GM19467 (cell line): Measurements from ENCODE around the gene RFLNA.

ENCODE experiments used
- ATAC-seq: cut with Tn5 transposase; IDR thresholded peaks from one replicate; pipeline ENCODE4 v1.9.1; 2021; ENCODE audit warnings: mild to moderate bottlenecking, moderate library complexity; ENCODE audit not compliant: unreplicated experiment

RFLNA gene

DNA sequence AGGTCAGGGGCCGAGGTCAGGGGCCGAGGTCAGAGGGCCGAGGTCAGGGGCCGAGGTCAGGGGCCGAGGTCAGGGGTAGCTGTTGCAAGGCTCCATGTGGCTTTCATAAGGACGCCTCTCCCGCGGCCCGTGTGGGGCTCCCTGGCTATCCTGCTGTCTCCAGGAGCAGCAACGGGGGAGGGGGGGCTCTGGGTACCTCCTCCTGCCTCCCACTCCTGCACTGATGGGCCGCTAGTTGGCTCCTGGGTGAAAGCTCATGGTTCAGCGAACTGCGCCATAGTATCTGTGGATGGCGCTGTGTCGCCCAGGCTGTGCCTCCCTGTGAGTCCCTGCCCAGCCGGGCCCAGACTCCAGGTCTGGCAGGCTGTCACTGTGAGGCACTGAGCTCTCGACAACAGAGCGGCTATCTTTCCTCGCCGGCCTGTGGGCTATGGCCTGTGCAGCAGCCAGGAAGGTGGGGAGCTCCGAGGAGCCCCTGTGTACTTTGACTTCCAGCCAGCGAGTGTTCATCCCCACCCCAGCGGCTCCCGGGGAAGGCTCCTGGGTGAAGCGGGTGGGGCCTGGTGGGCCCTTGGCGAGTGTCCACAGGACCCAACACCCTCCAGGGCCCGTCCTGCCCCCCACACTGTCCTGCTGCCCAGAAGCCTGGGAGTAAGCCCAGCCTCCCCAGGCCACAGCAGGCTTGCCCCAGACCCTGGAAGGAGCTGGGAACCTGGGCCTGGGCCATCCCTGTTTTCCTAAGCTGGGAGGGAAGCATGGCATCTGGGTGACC is 8.1 kb downstream of the RFLNA start:
- ATAC-seq, result no peak

DNA sequence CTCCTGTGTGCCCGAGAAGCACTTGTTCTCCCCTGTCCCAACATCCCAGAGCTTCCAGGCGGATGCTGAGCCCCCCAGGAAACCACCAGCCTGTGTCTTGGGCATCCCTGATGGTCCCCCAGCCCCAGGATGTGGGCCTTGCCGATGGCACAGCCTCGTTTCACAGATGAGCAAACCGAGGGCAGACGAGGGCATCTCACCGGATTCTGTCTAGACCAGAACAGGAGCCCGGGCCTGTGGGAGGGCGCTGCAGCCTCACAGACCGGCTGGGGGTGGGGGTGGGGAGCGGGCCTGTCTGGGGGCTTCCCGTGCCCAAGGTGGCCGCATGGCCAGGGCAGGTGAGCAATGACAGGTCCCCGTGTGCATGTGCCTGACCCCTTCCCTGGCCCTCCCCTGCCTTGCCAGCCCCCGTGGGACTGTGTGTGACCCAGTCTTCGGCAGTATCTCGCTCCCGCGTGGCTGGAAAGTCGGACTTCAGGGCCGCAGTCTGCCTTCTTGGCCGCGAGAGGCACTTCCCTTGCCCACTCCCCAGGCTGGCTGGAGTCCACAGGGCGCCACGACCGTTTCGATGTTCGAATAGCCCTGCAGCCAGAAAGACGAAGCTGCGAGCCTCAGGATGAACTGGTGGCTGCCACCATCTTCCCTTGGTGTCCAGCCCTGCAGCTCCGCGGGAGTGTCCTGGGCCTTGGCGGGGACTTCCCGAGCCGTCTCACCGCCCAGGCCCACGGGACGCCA is 8.9 kb downstream of the RFLNA start:
- ATAC-seq, result no peak

DNA sequence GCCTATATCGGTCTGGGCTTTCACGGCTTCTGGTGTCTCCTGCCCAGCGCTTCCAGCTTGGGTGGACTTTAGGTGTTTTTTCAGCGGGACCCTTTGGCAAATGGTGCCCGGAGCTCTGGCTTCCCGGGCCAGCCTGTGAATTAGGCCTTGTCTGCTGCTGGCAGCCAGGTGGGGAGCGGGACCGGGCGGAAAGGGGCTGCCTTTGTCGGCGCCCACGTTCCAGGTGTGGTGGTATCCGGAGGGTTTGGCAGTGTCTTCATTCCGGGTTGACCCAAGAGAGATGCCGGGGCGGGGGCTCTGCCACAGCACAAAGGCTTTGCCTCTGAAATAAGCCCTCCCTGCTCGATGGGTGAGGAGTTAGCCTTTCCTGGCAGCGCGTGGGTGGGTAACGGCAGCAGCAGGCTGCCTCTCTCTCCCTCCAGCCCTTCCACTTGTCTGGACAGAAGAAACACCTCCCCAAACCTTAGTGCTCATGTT is 9.5 kb downstream of the RFLNA start:
- ATAC-seq, result no peak

DNA sequence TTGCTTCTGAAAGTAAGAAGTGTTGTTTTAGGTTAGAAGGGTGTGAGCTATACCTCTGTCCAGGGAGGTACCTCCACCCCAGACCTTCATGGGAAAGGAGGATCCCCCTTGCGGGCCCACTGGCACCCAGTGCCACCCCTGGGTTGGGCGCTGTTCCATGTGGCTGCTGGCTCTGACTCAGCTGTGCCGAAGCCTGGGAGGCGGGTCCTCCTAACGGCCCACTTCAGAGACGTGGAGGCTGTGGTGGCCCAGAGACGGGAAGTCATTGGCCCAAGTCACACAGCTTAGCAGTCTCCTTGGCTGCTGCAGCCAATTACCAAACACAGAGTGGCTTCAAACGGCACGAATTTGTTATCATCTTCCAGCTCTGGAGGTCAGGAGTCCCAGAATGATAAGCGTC is 10.2 kb downstream of the RFLNA start:
- ATAC-seq, result no peak

DNA sequence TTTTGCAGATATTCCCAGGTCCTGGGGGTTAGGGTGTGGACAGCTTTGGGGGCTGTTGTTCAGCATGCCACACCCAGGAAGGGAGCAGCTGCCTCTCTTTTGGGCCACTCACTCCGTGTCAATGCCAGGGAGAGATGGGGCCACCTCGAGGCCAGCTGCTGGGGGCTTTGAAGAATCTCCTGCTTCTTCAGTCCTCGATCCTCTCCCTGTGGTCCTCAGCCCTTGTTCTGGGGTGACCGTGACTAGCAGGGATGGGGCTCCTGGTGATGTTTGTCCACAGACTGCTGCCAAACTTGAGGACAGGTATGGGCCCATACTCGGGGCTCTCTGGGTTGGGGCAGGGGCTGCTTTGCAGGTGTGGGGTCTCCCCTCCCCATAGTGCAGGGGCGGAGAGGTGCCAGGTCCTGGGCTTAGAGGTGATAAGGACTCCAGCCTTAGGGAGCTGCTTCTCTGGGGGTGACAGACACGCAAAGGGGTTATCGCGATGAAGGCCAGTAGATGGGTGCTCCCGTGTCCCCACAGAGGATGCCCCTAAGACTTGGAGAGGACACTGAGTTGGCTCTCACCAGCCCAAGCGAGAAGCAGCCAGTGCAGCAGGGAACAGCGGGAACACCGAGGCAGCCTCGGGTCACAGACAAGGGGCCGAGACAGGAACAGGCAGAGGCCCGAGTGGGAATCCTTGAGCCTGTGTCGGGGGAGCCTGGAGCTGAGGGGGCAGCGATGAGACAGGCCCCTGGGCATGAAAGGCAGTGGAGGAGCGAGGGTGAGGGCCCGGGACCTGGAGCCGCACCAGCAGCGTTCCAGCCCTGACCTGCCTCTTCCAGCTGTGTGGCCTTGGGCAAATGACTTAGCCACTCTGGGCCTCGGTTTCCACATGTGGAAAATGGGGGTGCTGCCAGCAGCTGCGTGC is 11.1 kb downstream of the RFLNA start:
- ATAC-seq, result no peak

DNA sequence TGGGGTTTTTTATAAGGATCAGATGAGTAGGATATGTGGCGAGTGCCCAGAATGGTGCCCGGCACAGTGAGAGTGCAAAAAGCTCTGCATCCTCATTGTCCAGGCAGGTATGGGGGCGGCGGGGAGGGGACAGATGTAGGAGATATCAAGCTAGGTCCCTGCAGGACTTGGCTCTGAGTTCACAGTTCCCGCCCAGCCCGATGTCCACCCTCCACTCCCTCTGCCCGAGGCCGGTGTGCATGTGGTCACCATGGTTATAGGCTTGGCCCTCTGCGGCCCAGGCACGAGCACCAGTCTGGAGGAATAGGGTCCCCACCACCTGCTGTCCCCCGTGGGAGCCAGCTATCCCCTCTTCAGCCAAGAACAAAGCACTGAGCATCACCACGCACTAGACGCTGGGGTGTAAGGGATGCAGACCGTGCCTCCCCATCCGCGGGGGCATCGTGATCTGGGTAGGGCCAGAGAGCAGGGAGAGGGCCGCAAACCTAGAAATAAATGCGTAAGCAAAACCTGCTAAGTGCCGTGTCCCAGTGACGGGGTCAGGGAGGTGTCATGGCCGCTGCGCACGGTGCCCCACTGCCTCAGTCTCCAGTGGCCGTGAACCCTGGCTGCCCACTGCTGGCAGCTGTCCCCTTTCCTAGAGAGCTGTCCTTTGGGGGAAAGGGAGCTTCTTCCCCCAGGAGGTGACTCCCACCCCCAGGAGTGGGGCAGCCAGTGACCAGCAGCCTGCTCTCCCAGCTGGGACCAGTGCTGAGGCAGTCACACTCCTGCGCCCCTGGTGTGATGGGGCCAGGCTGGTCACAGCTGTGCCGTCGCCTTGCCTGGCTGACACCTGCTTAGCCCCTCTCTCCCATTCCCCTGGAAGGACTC is 12.0 kb downstream of the RFLNA start:
- no peak for ATAC-seq

DNA sequence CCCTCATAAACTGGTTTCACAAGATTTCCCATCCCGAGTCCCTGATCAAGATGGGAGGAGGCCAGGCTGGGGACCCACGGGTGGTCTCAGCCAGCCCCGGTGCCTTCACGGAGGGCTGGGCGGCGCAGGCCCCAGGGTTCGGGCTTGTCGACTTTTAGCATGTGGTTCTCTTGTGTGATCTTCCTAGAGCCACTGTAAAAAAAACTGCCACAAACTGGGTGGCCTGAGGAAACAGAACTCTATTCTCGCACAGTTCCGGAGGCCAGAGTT is 12.6 kb downstream of the RFLNA start:
- ATAC-seq, result no peak

DNA sequence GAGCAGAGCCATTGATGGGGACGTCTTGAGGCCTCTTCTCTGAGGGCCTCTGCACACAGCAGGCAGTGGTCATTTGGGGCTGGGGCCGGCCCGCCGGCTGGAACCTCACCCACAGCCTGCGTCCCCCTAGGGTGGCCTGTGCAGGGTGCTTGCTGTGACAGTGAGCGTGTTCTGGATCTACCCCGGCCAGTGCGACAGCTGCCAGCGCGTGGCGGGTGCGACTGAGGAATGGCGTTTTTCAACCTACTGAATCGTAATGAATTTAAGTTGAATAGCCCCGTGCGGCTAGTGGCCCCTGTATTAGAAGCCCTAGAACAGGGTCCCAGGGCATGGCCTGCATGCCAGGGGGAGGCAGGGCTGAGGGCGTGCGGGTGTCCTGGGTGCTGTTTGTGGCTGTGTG is 13.8 kb downstream of the RFLNA start:
- no peak for ATAC-seq

DNA sequence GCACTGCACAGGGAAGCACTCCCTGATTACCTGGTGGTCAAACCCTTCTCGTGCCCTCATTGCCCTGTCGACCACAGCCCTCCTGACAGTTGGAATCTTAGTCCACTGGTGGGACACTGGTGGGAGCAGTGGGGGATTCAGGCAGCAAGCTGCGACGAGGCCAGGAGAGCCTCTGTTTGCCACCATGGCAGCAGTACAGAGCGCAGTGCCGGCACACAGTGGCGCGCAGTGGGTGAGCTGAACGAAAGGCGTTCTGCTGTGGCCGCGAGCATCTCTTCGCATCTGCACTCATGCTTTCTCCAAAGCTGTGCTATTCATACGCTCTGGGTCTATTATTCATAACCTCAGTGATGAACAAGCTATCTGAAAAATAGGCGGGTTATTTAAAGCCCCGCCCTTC is 14.3 kb downstream of the RFLNA start:
- no peak for ATAC-seq

DNA sequence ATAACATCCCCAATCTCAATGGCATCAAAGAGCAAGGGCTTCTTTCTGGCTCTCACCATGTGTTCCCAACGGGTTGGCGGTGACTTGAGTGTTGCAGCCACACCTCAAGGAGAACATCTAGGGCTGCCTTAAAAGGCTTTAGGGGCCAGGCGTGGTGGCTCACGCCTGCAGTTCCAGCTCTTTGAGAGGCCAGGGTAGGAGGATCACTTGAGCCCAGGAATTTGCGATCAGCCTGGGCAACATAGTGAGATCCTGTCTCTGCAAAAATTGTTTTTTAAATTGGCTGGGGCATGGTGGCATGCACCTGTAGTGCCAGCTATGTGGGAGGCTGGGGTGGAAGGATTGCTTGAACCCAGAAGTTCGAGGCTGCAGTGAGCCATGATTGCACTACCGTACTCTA is 14.9 kb downstream of the RFLNA start:
- ATAC-seq, result no peak

DNA sequence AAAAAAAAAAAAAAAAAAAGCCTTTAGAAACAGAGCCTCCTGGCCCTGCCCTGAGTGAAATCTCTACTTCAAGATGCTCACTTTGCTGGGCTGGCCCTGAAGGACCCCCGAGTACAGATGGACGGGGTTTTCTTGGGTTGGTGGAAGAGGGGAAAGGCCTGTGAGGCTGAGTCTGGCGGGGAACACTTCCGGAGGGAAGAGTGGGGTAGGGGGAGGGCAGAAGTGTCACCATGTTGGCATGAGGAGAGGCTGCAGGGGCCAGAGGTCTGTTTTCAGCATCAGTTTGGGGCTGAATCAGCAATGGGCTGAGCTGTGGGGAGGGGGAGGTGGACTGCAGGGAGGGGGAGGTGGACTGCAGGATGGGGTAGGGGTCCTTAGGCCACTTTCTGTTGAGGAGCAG is 15.3 kb downstream of the RFLNA start:
- ATAC-seq, result no peak

DNA sequence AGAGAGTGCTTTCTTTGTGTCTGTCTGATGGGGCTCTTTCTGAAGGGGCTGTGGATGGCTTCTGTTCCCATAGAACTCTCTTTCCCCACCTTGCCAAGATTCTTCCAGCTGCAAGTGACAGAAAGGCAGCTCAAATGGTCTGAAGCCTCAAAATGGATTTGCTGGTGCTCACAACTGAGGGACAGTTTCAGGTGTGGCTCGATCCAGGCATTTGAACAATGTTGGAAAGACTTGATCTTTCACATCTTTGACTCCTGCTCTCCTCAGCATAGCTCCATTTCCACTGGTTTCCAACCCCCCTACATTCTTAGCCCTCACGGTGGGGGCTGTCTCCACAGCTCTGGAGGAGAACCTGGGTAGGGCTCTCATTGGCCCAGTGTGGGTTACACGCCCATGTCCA is 15.9 kb downstream of the RFLNA start:
- no peak for ATAC-seq

DNA sequence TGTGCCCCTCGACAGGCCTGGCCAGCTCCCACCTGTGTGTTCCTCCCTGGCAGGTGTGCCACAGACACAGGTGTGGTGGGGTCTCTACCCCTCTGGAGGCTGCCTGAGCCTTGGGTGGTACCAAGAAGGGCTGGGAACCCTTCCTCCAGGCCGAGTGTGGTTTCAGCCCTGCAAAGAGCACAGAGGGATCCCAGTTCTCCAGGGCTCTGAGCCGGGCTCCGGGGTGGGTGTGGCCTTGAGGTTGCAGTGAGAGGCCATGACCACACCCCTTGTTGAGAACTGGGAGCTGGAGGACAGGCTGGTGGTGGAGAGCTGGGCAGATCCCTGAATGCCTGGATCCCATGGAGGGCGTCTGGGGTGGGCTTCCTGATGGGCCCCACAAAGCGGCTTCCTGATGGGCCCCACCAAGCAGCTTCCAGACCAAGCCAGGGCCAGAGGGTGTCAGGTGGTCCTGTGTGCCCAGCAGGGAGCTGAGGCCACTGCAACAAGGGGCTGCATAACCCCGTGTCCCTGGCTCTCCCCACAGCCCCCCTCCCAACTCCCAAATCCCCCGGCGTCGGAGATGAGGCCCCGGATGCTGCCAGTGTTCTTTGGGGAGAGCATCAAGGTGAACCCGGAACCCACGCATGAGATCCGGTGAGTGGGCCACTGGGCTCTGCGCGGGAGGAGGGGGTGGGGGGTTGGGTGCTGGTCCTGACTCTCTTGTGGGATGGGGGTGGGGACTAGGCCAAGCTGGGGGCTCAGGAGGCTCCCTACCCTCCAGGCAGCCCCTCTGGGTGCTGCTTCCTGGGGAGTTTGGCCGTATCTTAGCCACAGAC is 16.6 kb downstream of the RFLNA start:
- no peak for ATAC-seq

DNA sequence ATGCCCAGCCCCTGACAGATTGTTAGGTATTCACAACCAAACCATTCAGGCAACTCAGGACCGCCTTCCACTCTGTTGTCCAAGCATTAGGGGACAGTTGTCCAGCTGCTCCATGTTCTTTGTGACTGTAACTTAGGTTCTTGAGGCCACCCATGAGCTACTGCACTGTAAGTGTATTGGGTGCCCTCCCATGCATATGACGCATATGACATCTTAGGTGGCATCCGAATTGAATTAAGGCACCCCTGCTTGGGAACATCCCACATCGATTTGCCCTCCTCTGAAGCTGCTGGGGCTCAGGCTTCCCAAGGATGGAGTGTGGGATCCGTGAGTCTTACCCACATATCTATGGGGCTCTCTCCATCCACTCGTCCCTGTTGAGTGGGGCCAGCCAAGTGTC is 17.7 kb downstream of the RFLNA start:
- ATAC-seq, result no peak

DNA sequence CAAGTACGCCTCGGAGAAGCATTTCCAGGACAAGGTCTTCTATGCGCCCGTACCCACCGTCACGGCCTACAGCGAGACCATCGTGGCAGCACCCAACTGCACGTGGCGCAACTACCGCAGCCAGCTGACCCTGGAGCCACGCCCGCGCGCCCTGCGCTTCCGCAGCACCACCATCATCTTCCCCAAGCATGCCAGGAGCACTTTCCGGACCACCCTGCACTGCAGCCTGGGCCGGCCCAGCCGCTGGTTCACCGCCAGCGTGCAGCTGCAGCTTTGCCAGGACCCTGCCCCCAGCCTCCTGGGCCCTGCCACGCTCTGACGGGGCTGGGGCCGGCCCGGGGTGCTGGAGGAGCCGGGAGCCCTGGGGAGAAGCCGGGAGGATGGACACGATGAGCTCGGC is 19.3 kb downstream of the RFLNA start:
- no peak for ATAC-seq

DNA sequence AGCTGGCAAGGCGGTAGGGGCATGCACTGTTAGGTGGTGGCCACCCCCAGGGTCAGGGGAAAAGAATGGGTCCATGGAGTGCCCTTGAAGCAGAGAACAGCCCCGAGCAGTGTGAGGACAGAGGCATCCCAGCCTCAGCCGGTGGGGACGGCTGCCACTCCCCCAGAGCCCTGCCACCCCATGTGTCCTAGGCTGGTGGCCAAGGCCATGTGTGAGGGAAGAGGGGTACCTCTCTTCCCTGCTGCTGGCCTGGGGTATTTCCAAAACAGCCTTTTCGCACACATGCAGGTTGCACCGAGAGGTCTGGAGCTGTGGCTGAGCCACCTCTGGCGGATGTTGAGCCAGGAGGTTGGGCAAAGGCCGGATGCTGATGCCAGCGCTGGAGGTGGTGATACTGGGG is 19.9 kb downstream of the RFLNA start:
- no peak for ATAC-seq

DNA sequence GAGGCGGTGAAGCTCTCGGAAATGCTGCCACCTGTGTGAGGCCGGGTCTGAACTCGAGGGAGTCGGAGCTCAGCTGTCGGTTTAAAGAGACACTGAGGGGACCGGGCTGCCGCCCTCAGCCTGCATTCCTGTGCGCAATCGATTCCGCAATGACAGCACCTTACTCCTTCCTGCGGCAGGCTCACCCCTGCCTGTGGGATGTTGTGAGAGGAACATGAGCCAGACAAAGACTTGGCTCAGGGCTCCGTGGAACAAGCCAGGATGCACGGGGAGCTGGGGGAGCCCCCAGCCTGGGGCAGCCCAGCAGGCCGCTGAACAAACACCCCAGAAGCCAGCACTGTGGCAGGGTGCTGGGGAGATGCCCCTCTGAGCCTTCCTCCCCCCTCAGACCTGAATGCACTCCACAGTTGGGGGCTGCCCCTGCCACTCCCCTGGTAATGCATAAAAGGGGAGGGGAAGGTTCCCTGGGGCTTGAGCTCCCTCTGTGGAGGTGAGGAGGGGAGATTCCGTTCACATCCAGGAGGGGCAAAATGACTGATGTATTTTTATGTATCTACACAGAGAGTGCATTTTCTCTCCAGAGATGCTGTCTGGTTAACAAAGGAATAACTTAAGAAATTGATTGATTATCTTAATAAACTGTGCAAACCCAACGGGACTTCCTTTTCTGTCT is 20.6 kb downstream of the RFLNA start:
- ATAC-seq, result no peak

DNA sequence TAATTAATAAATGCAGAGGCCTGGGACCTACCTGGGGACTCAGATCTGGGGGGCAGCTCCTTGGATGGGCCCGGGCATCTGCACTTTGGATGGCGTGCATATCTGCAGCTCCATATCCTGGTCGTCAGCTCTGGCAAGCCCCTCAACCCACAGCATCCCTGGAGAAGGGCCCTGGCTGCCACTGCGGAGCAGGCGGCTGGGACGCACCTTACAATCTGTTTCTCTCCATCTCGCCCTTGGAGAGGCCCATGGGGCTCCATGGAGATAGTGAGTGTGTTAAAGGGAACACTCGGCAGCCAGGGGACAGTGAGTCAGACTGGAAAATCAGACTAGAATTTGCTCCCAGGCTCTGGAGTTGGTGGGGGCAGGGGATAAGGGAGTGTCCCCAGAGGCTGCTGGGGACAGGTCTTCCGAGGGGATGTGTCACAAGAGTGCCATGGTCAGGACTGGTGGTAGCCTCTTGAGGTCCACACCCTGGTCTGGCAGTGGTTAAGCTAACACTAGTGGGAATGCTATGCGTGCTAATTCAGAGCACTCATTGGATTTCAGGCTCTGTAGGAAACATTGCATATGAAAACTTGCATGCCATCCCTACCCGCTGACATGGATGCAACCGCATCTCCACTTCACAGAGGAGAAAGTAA is 21.5 kb downstream of the RFLNA start:
- ATAC-seq, result no peak

DNA sequence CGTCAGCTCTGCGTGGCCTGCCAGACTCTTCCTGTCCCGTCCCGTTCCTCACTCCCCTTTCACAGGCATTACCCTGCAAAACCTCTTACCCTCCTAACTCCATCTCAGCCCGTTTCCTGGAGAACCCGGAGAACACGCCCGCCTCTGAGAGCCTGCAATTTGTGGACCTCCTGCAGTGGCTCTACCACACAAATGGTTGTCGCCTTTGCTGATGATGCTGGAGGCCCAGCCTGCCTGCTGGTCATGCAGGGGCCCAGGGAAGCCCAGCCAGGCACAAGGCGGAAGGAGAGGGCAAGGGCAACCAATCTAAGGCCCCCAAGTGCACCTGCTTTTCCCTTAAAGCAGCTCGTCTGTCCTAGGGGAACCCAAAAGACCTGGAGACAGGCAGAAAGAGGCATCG is 22.5 kb downstream of the RFLNA start:
- ATAC-seq, result no peak
